Mammary epithelial cell (primary cell): ENCODE data around the gene CCDC172.

ENCODE experiments used
- EZH2 ChIP-seq: IDR thresholded peaks from 2 replicates; pipeline ENCODE4 v1.6.1; 2012; ENCODE audit warnings: low read length, inconsistent platforms, borderline replicate concordance
- TF ChIP-seq, protein P1 (sequence below), 2 donors: IDR thresholded peaks in 1 of 2; conservative IDR thresholded peaks in 1 of 2; 2 replicates each; pipeline ENCODE4 v1.5.1; 2011 to 2012; ENCODE audit warnings: inconsistent platforms in 2 of 2, low read length in 2 of 2, mild to moderate bottlenecking in 2 of 2, control low read depth in 1 of 2, low read depth in 1 of 2; ENCODE audit not compliant: insufficient read depth in 1 of 2; ENCODE audit errors: extremely low read depth in 1 of 2

DNA sequence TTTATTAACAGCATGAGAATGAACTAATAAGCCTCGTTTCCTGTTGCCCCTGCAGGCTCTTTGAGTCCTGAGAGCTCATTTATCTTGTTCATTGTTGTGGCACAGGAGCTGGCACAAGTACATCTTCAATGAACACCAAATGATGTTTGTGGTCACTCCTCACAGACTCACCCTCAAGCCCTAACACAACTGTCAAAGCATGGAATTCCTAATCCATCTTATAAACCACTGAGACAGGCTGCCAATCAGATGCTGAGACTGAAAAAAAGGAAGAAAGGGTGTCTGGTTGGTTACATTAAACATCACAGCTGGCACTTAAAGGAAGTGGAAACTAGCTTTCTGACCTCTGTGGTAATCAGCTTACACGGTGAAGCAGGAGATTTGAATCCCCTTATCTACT lies 7.7 kb upstream of the CCDC172 start:
- no peak for TF ChIP-seq EZH2
- TF ChIP-seq, protein P1, sequence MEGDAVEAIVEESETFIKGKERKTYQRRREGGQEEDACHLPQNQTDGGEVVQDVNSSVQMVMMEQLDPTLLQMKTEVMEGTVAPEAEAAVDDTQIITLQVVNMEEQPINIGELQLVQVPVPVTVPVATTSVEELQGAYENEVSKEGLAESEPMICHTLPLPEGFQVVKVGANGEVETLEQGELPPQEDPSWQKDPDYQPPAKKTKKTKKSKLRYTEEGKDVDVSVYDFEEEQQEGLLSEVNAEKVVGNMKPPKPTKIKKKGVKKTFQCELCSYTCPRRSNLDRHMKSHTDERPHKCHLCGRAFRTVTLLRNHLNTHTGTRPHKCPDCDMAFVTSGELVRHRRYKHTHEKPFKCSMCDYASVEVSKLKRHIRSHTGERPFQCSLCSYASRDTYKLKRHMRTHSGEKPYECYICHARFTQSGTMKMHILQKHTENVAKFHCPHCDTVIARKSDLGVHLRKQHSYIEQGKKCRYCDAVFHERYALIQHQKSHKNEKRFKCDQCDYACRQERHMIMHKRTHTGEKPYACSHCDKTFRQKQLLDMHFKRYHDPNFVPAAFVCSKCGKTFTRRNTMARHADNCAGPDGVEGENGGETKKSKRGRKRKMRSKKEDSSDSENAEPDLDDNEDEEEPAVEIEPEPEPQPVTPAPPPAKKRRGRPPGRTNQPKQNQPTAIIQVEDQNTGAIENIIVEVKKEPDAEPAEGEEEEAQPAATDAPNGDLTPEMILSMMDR (conservative IDR thresholded peaks at IDR 0.05 in 1 of 2, IDR thresholded peaks at IDR 0.05 in 1 of 2; ENCODE audit: extremely low read depth in 1 of 2, insufficient read depth in 1 of 2, low read depth in 1 of 2, low read length in 2 of 2): no peak
